ENCODE data around the gene R3HCC1L.
"Not testable (repeated sequence)": the region's sequence is repeated elsewhere in the genome, so short reads cannot be mapped to it uniquely, and the experiment has no call there.

Gene R3HCC1L

GRCh38 chr10:98173260-98173659 lies 38.8 kb downstream of the R3HCC1L start:
- no peak for DNase-seq

GRCh38 chr10:98182351-98182915 lies 48.0 kb downstream of the R3HCC1L start:
- DNase-seq = not testable (repeated sequence)

- peak; percentile 4 for DNase-seq
Measured at GRCh38 chr10:98186681-98187080, 52.2 kb downstream of the R3HCC1L start.

- not testable (repeated sequence) for DNase-seq
Measured at GRCh38 chr10:98190773-98191172, 56.3 kb downstream of the R3HCC1L start.

- DNase-seq = no peak
Measured at GRCh38 chr10:98193037-98193436, 58.6 kb downstream of the R3HCC1L start.

GRCh38 chr10:98194633-98195032 lies 60.2 kb downstream of the R3HCC1L start:
- DNase-seq = no peak

- peak; percentile 4 for DNase-seq
Measured at GRCh38 chr10:98195120-98195519, 60.7 kb downstream of the R3HCC1L start.

GRCh38 chr10:98196985-98197384 lies 62.5 kb downstream of the R3HCC1L start:
- DNase-seq = no peak

- no peak for DNase-seq
Measured at GRCh38 chr10:98201760-98202159, 67.3 kb downstream of the R3HCC1L start.

- DNase-seq = no peak
Measured at GRCh38 chr10:98202378-98202777, 67.9 kb downstream of the R3HCC1L start.

GRCh38 chr10:98205351-98205750 lies 70.9 kb downstream of the R3HCC1L start:
- no peak for DNase-seq

GRCh38 chr10:98208925-98209324 lies 74.5 kb downstream of the R3HCC1L start:
- no peak for DNase-seq

- DNase-seq = no peak
Measured at GRCh38 chr10:98209441-98209840, 75.0 kb downstream of the R3HCC1L start.

- DNase-seq = no peak
Measured at GRCh38 chr10:98212196-98212595, 77.7 kb downstream of the R3HCC1L start.

GRCh38 chr10:98213740-98214139 lies 79.3 kb downstream of the R3HCC1L start:
- DNase-seq = no peak

GRCh38 chr10:98215373-98215772 lies 80.9 kb downstream of the R3HCC1L start:
- no peak for DNase-seq

GRCh38 chr10:98217801-98218200 lies 83.3 kb downstream of the R3HCC1L start:
- DNase-seq = no peak

- no peak for DNase-seq
Measured at GRCh38 chr10:98223874-98224273, 89.4 kb downstream of the R3HCC1L start.

GRCh38 chr10:98224509-98224908 lies 90.1 kb downstream of the R3HCC1L start:
- DNase-seq = peak; percentile 61

GRCh38 chr10:98224996-98225395 lies 90.5 kb downstream of the R3HCC1L start:
- peak; percentile 40 for DNase-seq

GRCh38 chr10:98226508-98227144 lies 92.2 kb downstream of the R3HCC1L start:
- DNase-seq = no peak

GRCh38 chr10:98227713-98228112 lies 93.3 kb downstream of the R3HCC1L start:
- not testable (repeated sequence) for DNase-seq

- DNase-seq = not testable (repeated sequence)
Measured at GRCh38 chr10:98228266-98228665, 93.8 kb downstream of the R3HCC1L start.

- DNase-seq = no peak
Measured at GRCh38 chr10:98231417-98231816, 97.0 kb downstream of the R3HCC1L start.

GRCh38 chr10:98235846-98236245 lies 101.4 kb downstream of the R3HCC1L start:
- DNase-seq = no peak
